Ureter (tissue), 1 donor: Measurements from ENCODE around the gene RAPGEFL1. TPM values are rescaled to one million over a fixed set of nuclear protein-coding genes. Genes with fewer than 3 reads are reported as not detected.
A peak's percentile ranks its signal among the peaks of the same experiment; 100 is the strongest.
"Not testable (repeated sequence)": the region's sequence is repeated elsewhere in the genome, so short reads cannot be mapped to it uniquely, and the experiment has no call there.

ENCODE experiments used
- DNase-seq: peaks from one replicate; pipeline ENCODE4 v3.0.0-alpha.2; 2020; ENCODE audit warnings: low spot score
- total RNA-seq: library from RNA; stranded (reverse); gene quantifications from one replicate; pipeline ENCODE4 v1.2.4, GENCODE V29; 2023
- donor health status: DM: yes; HTN: yes; CAD: no.

RAPGEFL1 gene
- total RNA-seq, 1 donor from 2014 or later, result 138 TPM

GRCh38 chr17:40174514-40174913, 2.8 kb upstream of the RAPGEFL1 start:
- no peak for DNase-seq

- peak; percentile 80 for DNase-seq
Measured at GRCh38 chr17:40175928-40176753, 1.1 kb upstream of the RAPGEFL1 start.

GRCh38 chr17:40176754-40177110, 538 bp upstream of the RAPGEFL1 start:
- DNase-seq, result peak; percentile 90

GRCh38 chr17:40178021-40178601, 841 bp downstream of the RAPGEFL1 start:
- DNase-seq, result no peak

- DNase-seq, result no peak
Measured at GRCh38 chr17:40178660-40179059, 1.4 kb downstream of the RAPGEFL1 start.

- DNase-seq, result no peak
Measured at GRCh38 chr17:40179923-40180659, 2.8 kb downstream of the RAPGEFL1 start.

- DNase-seq, result peak; percentile 84
Measured at GRCh38 chr17:40180694-40181093, 3.4 kb downstream of the RAPGEFL1 start.

- DNase-seq, result no peak
Measured at GRCh38 chr17:40181205-40181604, 3.9 kb downstream of the RAPGEFL1 start.

- DNase-seq, result no peak
Measured at GRCh38 chr17:40182606-40183005, 5.3 kb downstream of the RAPGEFL1 start.

GRCh38 chr17:40187238-40187637, 10.0 kb downstream of the RAPGEFL1 start:
- DNase-seq, result no peak

- DNase-seq, result no peak
Measured at GRCh38 chr17:40188694-40189093, 11.4 kb downstream of the RAPGEFL1 start.

- DNase-seq, result no peak
Measured at GRCh38 chr17:40190197-40191021, 13.1 kb downstream of the RAPGEFL1 start.

- DNase-seq, result peak; percentile 70
Measured at GRCh38 chr17:40191237-40192208, 14.3 kb downstream of the RAPGEFL1 start.

- no peak for DNase-seq
Measured at GRCh38 chr17:40192961-40193360, 15.7 kb downstream of the RAPGEFL1 start.

- no peak for DNase-seq
Measured at GRCh38 chr17:40194821-40195220, 17.6 kb downstream of the RAPGEFL1 start.

- DNase-seq, result no peak
Measured at GRCh38 chr17:40197550-40197949, 20.3 kb downstream of the RAPGEFL1 start.

- DNase-seq, result not testable (repeated sequence)
Measured at GRCh38 chr17:40197965-40198456, 20.7 kb downstream of the RAPGEFL1 start.

- DNase-seq, result no peak
Measured at GRCh38 chr17:40198576-40198975, 21.3 kb downstream of the RAPGEFL1 start.

- no peak for DNase-seq
Measured at GRCh38 chr17:40203131-40203530, 25.9 kb downstream of the RAPGEFL1 start.

GRCh38 chr17:40206193-40206592, 28.9 kb downstream of the RAPGEFL1 start:
- not testable (repeated sequence) for DNase-seq
